ENCODE data around the gene UBE2QL1.

UBE2QL1 gene

GRCh38 chr5:6501701-6502100, 53.0 kb downstream of the UBE2QL1 start:
- Histone ChIP-seq H3K9me3 (ENCODE audit: control insufficient read depth, insufficient read depth, low read depth, low read length) (no peaks in the 10 kb centered on the region), H3K4me1 (ENCODE audit: control insufficient read depth, insufficient read depth, low read length) (no peaks in the 10 kb centered on the region), H3K4me3 (ENCODE audit: low read depth, low read length) (no peak overlapping the region), H3K27ac (ENCODE audit: extremely low read depth, low read depth, low read length) (no peak overlapping the region), H3K36me3 (ENCODE audit: control insufficient read depth in 2 of 2, insufficient read depth in 1 of 2, low read length in 2 of 2) (no peaks in the 10 kb centered on the region)
- TF ChIP-seq ZNF426 (tag by site-specific recombination; IDR thresholded peaks at IDR 0.05) (no peak), ZSCAN4 (tag by site-specific recombination; IDR thresholded peaks at IDR 0.05) (no peak), ZNF658 (tag by site-specific recombination; IDR thresholded peaks at IDR 0.05) (no peak), SCRT1 (tag by site-specific recombination; IDR thresholded peaks at IDR 0.05; ENCODE audit: borderline replicate concordance) (no peak), ZNF221 (tag by site-specific recombination; IDR thresholded peaks at IDR 0.05; ENCODE audit: borderline replicate concordance) (no peak), ZNF518A (tag by site-specific recombination; conservative IDR thresholded peaks at IDR 0.05; ENCODE audit: low read depth) (no peak), ZNF76 (tag by site-specific recombination; IDR thresholded peaks at IDR 0.05; ENCODE audit: borderline replicate concordance, low read depth) (no peak), ZBTB1 (tag by site-specific recombination; IDR thresholded peaks at IDR 0.05) (no peak), ZNF274 (IDR thresholded peaks at IDR 0.05; ENCODE audit: low read length) (no peak), ZNF274 (tag by site-specific recombination; IDR thresholded peaks at IDR 0.05; ENCODE audit: borderline replicate concordance) (no peak)
- ChIA-PET CTCF (no interaction called here), POLR2A (no interaction called here)

- TF ChIP-seq ZBTB26 (tag by site-specific recombination; optimal IDR thresholded peaks at IDR 0.05) (no peak), EGR2 (tag by site-specific recombination; IDR thresholded peaks at IDR 0.05; ENCODE audit: low read depth) (peak; percentile 5; the same call in 1 of the 2 replicates)
- H3K9me3 ChIP-seq (ENCODE audit: control insufficient read depth, insufficient read depth, low read depth, low read length) = no peaks in the 10 kb centered on the region
- POLR2A ChIA-PET = no interaction called here
- no peaks in the 10 kb centered on the region for H3K4me1 ChIP-seq (ENCODE audit: control insufficient read depth, insufficient read depth, low read length)
- CTCF ChIA-PET = no interaction called here
- no peak overlapping the region for H3K4me3 ChIP-seq (ENCODE audit: low read depth, low read length)
- no peak overlapping the region for H3K27ac ChIP-seq (ENCODE audit: extremely low read depth, low read depth, low read length)
- H3K36me3 ChIP-seq (ENCODE audit: control insufficient read depth in 2 of 2, insufficient read depth in 1 of 2, low read length in 2 of 2) = no peaks in the 10 kb centered on the region
Observed at GRCh38 chr5:6502421-6502820, 53.8 kb downstream of the UBE2QL1 start.

GRCh38 chr5:6503342-6503741, 54.7 kb downstream of the UBE2QL1 start:
- H3K4me1 ChIP-seq (ENCODE audit: control insufficient read depth, insufficient read depth, low read length) = no peaks in the 10 kb centered on the region
- no peaks in the 10 kb centered on the region for H3K9me3 ChIP-seq (ENCODE audit: control insufficient read depth, insufficient read depth, low read depth, low read length)
- H3K27ac ChIP-seq (ENCODE audit: extremely low read depth, low read depth, low read length) = no peak overlapping the region
- POLR2A ChIA-PET = no interaction called here
- no peaks in the 10 kb centered on the region for H3K36me3 ChIP-seq (ENCODE audit: control insufficient read depth in 2 of 2, insufficient read depth in 1 of 2, low read length in 2 of 2)
- CTCF ChIA-PET = interaction anchor here (0.5 to 1.3 kb wide), 2 partner anchors 9 to 241 kb away, joined by 3 to 4 read pairs; no protein-coding TSS in a partner anchor
- no peak overlapping the region for H3K4me3 ChIP-seq (ENCODE audit: low read depth, low read length)
- TF ChIP-seq ZNF837 (tag by site-specific recombination; IDR thresholded peaks at IDR 0.05) (no peak), ZNF621 (tag by site-specific recombination; IDR thresholded peaks at IDR 0.05) (no peak), ZNF510 (tag by site-specific recombination; IDR thresholded peaks at IDR 0.05; ENCODE audit: insufficient replicate concordance) (no peak), ZFP69B (tag by site-specific recombination; IDR thresholded peaks at IDR 0.05) (no peak), ZNF114 (tag by site-specific recombination; IDR thresholded peaks at IDR 0.05) (no peak), ZNF138 (tag by site-specific recombination; IDR thresholded peaks at IDR 0.05; ENCODE audit: borderline replicate concordance) (no peak), ZNF704 (tag by site-specific recombination; IDR thresholded peaks at IDR 0.05) (no peak), ZNF37A (tag by site-specific recombination; IDR thresholded peaks at IDR 0.05) (no peak), ZBTB44 (tag by site-specific recombination; IDR thresholded peaks at IDR 0.05) (no peak), GLIS1 (tag by site-specific recombination; IDR thresholded peaks at IDR 0.05) (no peak), ZNF112 (tag by site-specific recombination; IDR thresholded peaks at IDR 0.05) (no peak)

Data from HEK293 (cell line).